Peyer's patch (tissue), 4 donors: Measurements from ENCODE around the gene BAG3. TPM values are rescaled to one million over a fixed set of nuclear protein-coding genes. Genes with fewer than 3 reads are reported as not detected.

Source experiments
- DNase-seq, 3 donors: peaks; one replicate each; pipeline ENCODE4 v3.0.0-alpha.2; 2017 to 2019
- H3K27ac ChIP-seq, 4 donors: fragments of 200-600 bp; sonication (generic); one replicate each; pipeline ENCODE4 v1.5.1; 2016 to 2019
- H3K27me3 ChIP-seq, 2 donors: fragments of 200-600 bp; sonication (generic); one replicate each; pipeline ENCODE4 v1.5.1; 2019
- H3K36me3 ChIP-seq, 3 donors: fragments of 200-600 bp; sonication (generic); one replicate each; pipeline ENCODE4 v1.5.1; 2016 to 2019
- H3K4me1 ChIP-seq, 4 donors: fragments of 200-600 bp; sonication (generic); one replicate each; pipeline ENCODE4 v1.5.1; 2016 to 2019
- H3K4me3 ChIP-seq, 4 donors: fragments of 200-600 bp; sonication (generic); 1 replicate in 3 of 4; 2 replicates in 1 of 4; pipeline ENCODE4 v1.5.1; 2016 to 2019; ENCODE audit warnings: mild to moderate bottlenecking in 1 of 4
- H3K9me3 ChIP-seq, 4 donors: fragments of 200-600 bp; sonication (generic); one replicate each; pipeline ENCODE4 v1.5.1; 2016 to 2019; ENCODE audit warnings: mild to moderate bottlenecking in 1 of 4
- POLR2A ChIP-seq, 2 donors: fragments of 450-650 bp; IDR thresholded peaks; one replicate each; pipeline ENCODE4 v1.5.1; 2017; ENCODE audit warnings: antibody characterized with exemption in 2 of 2, mild to moderate bottlenecking in 2 of 2, moderate library complexity in 2 of 2
- total RNA-seq, 4 donors: library from RNA; depleted of rRNA; stranded (reverse); fragments of >200 nt; gene quantifications; one replicate each; pipeline ENCODE4 v1.1.0, GENCODE V29; 2016
- TF ChIP-seq, protein P1 (sequence below), 6 experiments: fragments of 450-650 bp in 4 of 6; fragments of 200-600 bp in 2 of 6; sonication (generic) in 1 of 6; IDR thresholded peaks; one replicate each; pipeline ENCODE4 v1.5.1; 2017 to 2019; ENCODE audit warnings: antibody characterized with exemption in 6 of 6, mild to moderate bottlenecking in 3 of 6, moderate library complexity in 1 of 6

BAG3 gene
- total RNA-seq, 4 donors from 2014 or later = 14.9 to 26.4 (median 19.8) TPM

DNA sequence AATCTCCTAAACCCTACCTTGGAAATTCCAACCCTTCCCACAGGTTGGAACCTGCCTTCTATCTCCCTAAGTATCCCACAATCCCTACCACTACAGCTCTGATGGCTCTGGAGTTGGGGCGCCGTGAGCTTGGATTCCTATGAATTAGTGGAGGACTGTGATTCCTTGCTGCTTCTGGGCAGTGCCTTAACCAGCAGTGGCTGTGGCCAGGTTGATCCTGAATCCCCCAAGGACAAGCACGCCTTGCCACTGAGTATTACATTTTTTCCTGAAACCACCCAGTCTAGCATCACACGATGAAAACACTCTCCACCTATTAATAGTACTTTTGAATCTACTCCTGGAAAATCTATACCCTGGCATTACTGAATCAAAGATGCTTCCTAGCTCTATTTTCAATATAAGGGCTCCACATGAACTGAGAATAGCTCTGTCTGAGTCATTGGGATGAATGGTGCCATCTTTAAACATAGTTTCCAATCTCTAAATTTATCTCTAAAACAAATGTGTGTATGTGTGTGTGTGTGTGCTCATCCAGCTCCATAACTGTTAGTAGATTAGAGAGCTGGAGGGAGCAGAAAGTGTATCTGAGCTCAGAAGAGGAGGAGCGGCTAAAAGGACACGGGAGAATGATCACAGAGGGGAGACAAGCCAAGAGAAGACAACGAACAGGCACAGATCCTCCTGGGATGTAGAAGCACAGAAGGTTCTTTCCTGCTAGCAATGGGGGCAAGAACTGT lies 62.7 kb downstream of the BAG3 start:
- H3K9me3 ChIP-seq = no peaks in the 10 kb centered on the region
- no peak for TF ChIP-seq POLR2A (IDR thresholded peaks at IDR 0.05)
- TF ChIP-seq, protein P1, sequence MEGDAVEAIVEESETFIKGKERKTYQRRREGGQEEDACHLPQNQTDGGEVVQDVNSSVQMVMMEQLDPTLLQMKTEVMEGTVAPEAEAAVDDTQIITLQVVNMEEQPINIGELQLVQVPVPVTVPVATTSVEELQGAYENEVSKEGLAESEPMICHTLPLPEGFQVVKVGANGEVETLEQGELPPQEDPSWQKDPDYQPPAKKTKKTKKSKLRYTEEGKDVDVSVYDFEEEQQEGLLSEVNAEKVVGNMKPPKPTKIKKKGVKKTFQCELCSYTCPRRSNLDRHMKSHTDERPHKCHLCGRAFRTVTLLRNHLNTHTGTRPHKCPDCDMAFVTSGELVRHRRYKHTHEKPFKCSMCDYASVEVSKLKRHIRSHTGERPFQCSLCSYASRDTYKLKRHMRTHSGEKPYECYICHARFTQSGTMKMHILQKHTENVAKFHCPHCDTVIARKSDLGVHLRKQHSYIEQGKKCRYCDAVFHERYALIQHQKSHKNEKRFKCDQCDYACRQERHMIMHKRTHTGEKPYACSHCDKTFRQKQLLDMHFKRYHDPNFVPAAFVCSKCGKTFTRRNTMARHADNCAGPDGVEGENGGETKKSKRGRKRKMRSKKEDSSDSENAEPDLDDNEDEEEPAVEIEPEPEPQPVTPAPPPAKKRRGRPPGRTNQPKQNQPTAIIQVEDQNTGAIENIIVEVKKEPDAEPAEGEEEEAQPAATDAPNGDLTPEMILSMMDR (IDR thresholded peaks at IDR 0.05) = no peak
- no peak overlapping the region for H3K27ac ChIP-seq
- H3K27me3 ChIP-seq = no peaks in the 10 kb centered on the region
- no peaks in the 10 kb centered on the region for H3K4me1 ChIP-seq
- no peak overlapping the region for H3K4me3 ChIP-seq
- no peak for DNase-seq
- no peaks in the 10 kb centered on the region for H3K36me3 ChIP-seq

DNA sequence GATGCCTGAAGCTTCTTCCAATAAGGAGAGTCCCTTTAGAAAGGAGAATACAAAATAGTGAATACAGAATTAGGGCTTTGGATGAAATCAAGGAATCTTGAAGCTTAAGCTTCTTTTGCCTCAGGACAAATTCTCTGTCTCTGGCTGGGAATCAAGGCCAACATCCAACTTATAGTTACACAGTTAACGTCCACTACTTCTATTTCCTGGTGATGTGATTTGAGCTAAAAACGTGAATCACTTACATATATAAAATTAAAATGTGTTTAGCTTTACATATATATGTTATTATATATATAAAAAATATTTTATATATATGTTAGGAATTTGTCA lies 63.3 kb downstream of the BAG3 start:
- DNase-seq = no peak
- no peak for TF ChIP-seq POLR2A (IDR thresholded peaks at IDR 0.05)
- TF ChIP-seq, protein P1 (IDR thresholded peaks at IDR 0.05) = no peak
- H3K27ac ChIP-seq = no peak overlapping the region
- no peak overlapping the region for H3K4me3 ChIP-seq
- no peaks in the 10 kb centered on the region for H3K4me1 ChIP-seq
- no peaks in the 10 kb centered on the region for H3K36me3 ChIP-seq
- H3K27me3 ChIP-seq = no peaks in the 10 kb centered on the region
- no peaks in the 10 kb centered on the region for H3K9me3 ChIP-seq

DNA sequence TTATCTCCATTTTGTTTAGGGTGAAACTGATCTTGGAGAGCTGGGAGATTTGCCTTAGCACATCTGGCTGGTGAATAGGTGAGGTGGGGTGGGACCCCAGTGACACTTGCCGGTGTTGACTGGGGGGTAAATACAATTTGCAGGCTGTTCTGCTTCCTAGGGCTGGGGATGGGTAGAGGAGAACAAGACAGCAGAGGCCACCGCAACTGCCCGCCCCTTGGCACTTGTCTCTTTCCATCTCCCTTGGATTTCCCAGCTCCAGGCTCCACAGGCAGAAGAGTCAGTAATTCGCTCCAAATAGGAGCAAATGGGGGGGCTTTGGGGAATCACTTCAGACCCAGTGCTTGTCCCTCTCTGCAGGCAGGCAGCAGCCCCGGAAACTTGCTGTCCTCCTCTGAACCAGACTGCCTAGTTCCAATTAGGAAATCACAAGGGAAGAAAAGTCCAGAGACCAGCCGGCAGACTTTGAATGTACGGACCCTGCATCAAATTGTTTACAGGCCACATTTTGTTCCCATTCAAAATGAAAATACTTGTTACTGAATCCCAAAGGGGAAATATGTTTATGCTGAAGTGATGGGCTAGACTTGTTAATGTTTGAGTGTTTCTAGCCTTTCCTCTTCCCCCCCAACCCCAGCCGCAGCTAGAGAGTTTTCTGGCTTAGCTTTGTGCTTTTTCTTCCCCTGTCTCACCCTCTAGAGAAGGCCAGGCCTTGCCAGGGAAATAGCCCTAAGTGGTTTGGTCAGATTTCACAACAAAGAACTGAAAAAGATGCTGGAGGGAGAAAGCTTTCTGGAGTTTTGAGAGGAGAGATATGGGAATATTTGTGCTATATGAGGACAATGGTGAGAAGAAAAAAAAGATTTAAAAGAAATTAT lies 64.7 kb downstream of the BAG3 start:
- no peaks in the 10 kb centered on the region for H3K4me1 ChIP-seq
- H3K27me3 ChIP-seq = no peaks in the 10 kb centered on the region
- TF ChIP-seq, protein P1 (IDR thresholded peaks at IDR 0.05) = no peak
- TF ChIP-seq POLR2A (IDR thresholded peaks at IDR 0.05) = no peak
- H3K9me3 ChIP-seq = no peaks in the 10 kb centered on the region
- H3K4me3 ChIP-seq = no peak overlapping the region
- H3K36me3 ChIP-seq = no peaks in the 10 kb centered on the region
- no peak for DNase-seq
- H3K27ac ChIP-seq = peak overlapping the region in 1 of 4 donors; percentile 36

DNA sequence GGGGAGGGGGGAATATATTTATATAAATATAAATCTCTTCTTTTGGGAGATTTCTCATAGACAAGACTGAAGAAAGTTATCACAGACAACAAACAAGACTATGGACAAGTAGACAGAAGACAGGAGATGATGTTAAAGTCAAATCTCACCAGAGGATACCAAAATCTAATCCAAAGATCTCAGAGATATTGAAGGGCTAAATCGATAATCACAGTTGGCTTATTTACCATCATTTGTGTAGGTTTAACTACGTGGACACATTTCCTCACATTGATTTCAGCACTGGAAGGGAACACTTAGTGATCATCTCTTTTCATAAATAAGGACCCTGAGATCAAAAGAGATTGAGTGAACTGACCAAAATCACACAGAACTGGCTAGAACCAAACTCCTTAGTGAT lies 72.0 kb downstream of the BAG3 start:
- no peaks in the 10 kb centered on the region for H3K9me3 ChIP-seq
- DNase-seq = no peak
- no peak overlapping the region for H3K4me3 ChIP-seq
- H3K27me3 ChIP-seq = no peaks in the 10 kb centered on the region
- TF ChIP-seq, protein P1 (IDR thresholded peaks at IDR 0.05) = no peak
- no peak for TF ChIP-seq POLR2A (IDR thresholded peaks at IDR 0.05)
- H3K4me1 ChIP-seq = peaks cover 0 to 12% (median 2%) of the 10 kb centered on the region in 4 donors
- H3K27ac ChIP-seq = no peak overlapping the region
- no peaks in the 10 kb centered on the region for H3K36me3 ChIP-seq

DNA sequence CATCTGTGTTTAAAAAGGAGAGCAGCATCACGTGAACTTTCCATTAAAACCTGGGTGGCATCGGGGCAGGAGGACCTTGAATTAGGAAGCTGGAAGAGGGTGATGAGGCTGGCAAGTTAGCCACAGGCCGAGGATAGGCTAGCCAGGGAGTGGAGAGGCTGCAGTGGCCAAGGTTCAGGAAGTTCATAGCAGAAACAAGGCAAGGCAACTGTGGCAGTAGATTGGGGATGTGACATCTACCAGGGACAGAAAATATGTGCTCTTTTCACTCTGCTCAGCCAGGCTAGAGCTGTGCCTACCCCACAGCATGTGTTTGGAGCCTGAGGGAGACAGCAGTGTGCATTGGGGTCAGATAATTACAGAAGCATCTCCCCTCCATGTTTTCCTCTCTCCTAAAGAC lies 72.4 kb downstream of the BAG3 start:
- DNase-seq = no peak
- peaks cover 0 to 12% (median 2%) of the 10 kb centered on the region in 4 donors for H3K4me1 ChIP-seq
- no peaks in the 10 kb centered on the region for H3K36me3 ChIP-seq
- TF ChIP-seq POLR2A (IDR thresholded peaks at IDR 0.05) = no peak
- TF ChIP-seq, protein P1 (IDR thresholded peaks at IDR 0.05) = no peak
- peak overlapping the region in 1 of 4 donors; percentile 96 for H3K27ac ChIP-seq
- no peaks in the 10 kb centered on the region for H3K27me3 ChIP-seq
- no peaks in the 10 kb centered on the region for H3K9me3 ChIP-seq
- H3K4me3 ChIP-seq = no peak overlapping the region
